ENCODE measurements around the gene GNAS.

DNA sequence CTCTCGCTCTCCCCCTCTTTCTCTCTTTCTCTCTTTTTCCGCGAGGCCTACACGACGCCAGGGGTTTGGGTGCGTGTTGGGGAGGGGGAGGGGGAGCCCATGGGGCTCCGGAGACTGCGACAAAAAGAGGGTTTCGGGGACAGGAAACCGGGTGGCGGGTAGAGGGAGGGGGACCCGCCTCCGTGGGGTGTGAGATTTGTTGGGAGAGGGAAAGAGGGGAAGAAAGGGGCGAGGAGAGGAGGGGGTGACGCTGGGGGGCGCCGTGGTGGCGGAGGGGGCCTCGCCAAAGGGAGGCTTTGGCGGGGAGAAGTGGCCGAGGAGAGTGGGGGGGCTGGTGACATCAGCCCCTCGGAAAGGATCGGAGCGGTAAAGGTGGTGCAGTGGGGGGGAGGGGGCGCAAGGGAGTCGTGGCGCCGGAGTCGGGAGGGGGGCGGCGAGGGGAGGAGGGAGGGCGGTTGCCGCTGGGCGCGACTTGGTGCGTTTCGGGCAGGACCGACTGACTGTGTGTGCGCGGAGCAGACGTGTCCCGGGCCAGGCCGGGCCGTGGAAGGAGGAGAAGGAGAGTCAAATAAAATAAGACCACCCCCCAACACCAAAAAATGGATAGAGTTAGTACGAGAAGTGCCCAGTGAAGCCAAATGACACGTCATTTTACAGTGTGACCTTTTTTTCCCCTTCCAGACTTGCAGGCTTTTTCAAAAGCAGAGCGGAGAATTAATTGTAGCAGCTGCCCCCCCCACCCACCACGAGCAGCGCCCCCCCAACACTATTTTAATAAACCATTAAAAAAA, 39.8 kb downstream of the GNAS start:
- TF ChIP-seq POLR2A (IDR thresholded peaks at IDR 0.05), result no peak
- TF ChIP-seq, protein P1, sequence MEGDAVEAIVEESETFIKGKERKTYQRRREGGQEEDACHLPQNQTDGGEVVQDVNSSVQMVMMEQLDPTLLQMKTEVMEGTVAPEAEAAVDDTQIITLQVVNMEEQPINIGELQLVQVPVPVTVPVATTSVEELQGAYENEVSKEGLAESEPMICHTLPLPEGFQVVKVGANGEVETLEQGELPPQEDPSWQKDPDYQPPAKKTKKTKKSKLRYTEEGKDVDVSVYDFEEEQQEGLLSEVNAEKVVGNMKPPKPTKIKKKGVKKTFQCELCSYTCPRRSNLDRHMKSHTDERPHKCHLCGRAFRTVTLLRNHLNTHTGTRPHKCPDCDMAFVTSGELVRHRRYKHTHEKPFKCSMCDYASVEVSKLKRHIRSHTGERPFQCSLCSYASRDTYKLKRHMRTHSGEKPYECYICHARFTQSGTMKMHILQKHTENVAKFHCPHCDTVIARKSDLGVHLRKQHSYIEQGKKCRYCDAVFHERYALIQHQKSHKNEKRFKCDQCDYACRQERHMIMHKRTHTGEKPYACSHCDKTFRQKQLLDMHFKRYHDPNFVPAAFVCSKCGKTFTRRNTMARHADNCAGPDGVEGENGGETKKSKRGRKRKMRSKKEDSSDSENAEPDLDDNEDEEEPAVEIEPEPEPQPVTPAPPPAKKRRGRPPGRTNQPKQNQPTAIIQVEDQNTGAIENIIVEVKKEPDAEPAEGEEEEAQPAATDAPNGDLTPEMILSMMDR (IDR thresholded peaks at IDR 0.05), result no peak
- TF ChIP-seq EP300 (IDR thresholded peaks at IDR 0.05), result no peak
